Ureter (tissue), 1 donor: ENCODE data around the gene BBX. TPM values are rescaled to one million over a fixed set of nuclear protein-coding genes. Genes with fewer than 3 reads are reported as not detected.
"Not testable (repeated sequence)": the region's sequence is repeated elsewhere in the genome, so short reads cannot be mapped to it uniquely, and the experiment has no call there.

ENCODE experiments used
- DNase-seq: peaks from one replicate; pipeline ENCODE4 v3.0.0-alpha.2; 2020; ENCODE audit warnings: low spot score
- total RNA-seq: library from RNA; stranded (reverse); gene quantifications from one replicate; pipeline ENCODE4 v1.2.4, GENCODE V29; 2023
- donor health status: DM: yes; HTN: yes; CAD: no.

The BBX gene
- total RNA-seq, 1 donor from 2014 or later: 87.0 TPM

DNA sequence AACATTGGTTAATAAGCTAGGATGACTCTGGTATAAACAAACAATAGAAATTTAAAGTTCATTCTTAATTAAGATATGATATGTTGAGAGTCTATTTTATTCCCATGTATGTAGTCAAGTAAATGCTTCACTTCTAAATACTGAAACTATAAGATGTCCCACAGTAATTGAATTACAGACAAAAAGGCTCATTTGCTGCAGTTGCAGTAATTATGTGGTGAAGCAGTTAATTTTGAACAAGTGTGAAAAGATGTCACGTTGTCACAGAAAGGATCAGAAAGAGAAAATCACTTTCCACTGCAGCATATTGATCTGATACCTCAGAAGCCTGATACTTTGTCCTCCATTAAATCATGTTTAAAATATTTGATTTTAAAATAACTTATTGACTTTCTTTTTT is 159.8 kb downstream of the BBX start:
- DNase-seq: no peak

DNA sequence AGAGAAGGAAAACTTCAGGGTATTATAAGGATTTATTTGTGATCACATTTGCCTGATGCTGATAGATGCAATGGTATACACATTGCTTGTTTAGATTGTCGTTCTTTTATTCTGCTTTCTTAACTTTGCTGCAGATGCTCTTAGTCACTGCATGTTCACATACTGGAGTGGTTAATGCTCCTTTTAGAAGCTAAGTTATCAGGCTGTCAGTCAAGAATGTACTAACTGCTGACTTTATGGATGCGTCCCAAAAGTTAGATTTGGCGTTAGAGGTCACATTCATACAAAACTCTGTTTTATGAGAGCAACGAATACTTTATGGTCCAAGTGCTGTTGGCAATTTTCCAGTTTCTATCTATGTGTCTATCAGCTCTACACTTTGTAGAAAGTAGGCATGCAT is 160.7 kb downstream of the BBX start:
- DNase-seq: no peak

DNA sequence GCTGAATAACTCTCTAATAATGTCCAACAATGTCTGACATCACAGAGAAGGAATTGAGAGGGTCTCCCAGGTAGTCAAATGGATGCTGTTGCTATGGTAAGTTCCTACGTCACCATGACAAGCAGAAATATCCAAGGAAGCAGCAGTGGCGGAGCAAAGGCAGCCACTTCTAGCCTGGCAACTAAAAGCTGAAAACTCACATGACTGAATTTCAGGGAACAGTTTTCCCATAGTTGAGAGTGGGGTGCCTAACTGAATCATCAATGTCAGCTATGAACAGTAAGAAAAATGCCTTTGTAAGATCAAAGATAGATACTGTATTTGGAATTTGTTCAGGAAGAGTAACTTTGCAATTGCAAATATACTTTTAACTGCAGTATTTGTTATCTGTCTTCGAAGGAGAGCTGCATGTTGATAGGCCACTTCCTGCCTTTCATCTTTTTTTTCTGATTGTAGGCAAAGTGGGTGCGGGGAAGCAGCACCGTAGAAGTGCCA is 161.7 kb downstream of the BBX start:
- no peak for DNase-seq

DNA sequence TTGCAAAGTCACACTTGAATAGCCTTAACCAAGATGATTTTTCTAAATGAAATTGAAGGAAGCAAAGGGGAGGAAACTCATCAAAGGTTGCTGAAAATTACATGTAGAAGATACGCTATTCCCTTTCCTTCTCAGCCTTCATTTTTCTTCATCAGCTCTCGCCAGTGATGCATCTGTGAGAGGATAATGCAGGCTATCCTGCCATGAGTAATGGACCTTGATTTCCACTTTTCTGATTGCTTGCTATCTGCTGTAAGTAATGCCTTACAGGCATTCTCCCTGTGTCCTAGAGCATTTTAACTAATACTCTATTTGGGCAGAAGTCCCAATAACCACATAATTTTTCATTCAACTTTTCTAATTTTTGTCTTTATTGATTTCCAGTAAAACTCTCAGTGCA is 162.6 kb downstream of the BBX start:
- DNase-seq: no peak

DNA sequence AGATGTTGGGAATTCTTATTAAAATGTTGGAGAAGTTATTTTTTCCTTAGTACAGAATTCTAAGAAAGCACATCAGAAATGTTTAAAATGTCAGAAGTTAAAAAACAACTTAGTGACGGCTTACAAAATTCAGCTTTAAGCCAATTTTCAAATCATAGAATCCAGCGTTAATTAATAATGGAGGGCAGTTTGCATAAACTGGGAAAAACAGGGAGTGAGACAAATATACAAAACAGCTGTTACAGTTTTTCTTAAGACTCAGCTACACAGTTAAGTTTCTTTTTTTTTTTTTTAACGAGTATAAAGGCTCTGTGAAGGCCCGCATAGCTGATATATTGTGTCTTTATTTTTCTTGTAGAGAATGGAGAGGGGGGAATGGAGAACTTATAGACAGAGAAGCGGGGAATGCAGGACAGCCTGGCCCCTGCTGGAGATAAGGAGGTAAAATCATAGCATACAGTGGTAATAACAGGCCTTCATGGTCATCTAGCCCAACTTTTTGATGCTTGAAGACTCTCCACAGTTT is 164.4 kb downstream of the BBX start:
- no peak for DNase-seq

DNA sequence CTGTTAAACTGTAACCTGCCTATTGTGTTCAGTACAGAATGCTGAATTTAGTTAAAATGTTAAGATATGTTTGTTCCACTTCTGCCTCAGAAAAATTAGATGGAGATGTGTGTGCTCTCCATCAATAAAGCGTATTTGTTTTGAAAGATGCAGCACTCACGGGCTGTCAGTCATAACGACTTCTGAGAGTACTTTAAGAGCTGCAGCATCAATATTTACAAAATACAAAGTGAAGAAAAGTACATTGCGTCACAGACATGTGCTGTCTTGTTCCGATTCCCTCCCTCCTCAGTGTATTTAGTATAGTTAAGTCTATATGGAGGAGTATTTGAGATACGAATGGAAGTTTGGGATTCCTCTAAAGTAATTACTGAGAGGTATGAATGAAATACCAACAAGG is 166.6 kb downstream of the BBX start:
- DNase-seq: no peak

DNA sequence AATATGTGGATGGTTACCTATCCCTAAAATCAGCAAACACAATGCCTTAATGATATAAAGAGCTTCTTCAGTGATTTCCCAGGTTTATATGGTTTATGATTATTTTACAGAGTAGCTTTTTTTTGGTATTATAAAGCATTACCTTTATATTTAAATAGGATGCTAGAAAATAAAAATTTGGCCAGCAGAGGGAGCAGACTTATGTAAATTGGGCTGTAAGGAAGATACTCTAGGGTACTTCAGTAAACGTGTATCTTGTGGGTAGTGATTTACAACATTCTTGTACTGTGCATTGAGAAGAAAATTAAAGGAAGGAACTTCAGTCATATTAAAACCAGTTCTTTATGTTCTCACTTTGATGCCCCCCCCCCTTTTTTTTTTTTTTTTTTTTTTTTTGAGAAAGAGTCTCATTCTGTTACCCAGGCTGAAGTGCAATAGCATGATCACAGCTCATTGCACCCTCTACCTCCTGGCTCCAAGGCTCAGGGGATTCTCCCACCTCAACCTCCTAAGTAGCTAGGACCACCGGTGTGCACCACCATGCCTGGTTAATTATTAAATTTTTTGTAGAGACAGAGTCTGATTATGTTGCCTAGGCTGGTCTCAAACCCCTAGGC is 167.9 kb downstream of the BBX start:
- DNase-seq: no peak

DNA sequence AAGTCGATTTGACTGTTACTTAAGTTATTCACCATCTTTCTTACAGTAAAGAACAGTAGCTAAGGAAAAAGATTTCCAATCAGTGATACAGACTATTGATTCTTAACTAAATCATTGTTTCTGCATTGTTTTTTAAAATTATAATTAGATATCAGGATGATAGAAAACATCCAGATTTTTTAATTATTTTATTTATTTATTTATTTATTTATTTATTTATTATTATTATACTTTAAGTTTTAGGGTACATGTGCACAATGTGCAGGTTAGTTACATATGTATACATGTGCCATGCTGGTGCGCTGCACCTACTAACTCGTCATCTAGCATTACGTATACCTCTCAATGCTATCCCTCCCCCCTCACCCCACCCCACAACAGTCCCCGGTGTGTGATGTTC is 169.2 kb downstream of the BBX start:
- DNase-seq: not testable (repeated sequence)

DNA sequence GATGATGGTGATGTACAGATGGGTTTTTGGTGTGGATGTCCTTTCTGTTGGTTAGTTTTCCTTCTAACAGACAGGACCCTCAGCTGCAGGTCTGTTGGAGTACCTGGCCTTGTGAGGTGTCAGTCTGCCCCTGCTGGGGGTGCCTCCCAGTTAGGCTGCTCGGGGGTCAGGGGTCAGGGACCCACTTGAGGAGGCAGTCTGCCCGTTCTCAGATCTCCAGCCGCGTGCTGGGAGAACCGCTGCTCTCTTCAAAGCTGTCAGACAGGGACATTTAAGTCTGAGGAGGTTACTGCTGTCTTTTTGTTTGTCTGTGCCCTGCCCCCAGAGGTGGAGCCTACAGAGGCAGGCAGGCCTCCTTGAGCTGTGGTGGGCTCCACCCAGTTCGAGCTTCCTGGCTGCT is 174.6 kb downstream of the BBX start:
- not testable (repeated sequence) for DNase-seq

DNA sequence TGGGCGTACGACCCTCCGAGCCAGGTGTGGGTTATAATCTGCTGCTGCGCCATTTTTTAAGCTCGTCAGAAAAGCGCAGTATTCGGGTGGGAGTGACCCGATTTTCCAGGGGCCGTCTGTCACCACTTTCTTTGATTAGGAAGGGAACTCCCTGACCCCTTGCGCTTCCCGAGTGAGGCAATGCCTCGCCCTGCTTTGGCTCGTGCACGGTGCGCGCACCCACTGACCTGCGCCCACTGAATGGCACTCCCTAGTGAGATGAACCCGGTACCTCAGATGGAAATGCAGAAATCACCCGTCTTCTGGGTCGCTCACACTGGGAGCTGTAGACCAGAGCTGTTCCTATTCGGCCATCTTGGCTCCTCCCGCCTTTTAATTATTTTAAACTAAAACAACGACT is 175.1 kb downstream of the BBX start:
- peak; percentile 50 for DNase-seq

DNA sequence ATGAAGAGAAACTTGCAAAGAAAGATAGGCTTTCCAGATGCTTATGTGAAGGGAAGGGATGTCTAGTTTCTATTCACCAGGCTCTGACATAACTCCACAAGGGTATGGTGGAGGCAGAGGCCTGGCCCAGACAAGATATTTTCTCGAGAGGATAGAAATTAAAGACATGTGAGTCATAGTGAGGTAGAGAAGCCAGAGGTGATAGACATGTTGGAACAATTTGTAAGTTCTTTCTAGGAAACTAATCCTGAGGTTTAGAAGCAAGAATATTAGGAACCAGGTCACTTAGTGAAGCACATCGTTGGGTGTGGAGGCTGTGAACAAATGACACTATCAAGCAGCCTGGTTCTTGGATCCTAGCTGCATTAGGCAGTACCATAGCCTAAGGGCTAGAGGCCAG is 176.9 kb downstream of the BBX start:
- no peak for DNase-seq

DNA sequence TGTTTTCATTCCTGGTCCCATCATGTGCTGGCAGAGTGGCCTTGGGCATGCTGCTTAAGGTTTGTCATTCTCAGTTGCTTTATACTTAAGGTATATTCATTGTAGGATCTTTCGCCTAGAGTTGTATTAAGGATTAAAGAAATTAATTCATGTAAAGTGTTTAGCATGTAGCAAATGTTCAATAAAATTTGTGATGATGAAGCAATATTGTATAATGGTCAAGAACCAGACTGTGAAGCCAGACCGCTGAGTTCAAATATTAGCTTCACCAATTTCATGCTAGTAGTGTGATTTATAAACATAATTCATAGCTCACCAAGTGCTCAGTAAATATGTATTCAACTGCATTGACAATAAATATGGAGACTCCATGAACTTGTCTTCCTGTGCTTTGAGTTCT is 178.5 kb downstream of the BBX start:
- DNase-seq: no peak

DNA sequence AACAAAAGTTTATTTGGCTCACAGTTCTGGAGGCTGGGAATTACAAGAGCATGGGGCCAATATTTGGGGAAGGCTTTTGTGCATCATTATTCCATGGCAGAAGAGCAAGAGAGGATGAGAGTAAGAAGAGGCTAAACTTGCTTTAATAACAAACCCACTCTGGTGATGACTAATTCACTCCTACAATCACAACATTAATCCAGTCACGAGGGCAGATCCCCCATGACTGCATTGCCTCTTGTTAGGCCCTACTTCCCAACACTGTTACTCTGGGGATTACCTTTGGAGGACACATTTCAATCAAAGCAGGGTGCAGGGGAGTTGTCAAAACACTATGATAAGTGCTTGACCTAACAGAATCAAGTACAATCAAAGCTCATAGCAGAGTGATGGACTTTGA is 181.7 kb downstream of the BBX start:
- no peak for DNase-seq

DNA sequence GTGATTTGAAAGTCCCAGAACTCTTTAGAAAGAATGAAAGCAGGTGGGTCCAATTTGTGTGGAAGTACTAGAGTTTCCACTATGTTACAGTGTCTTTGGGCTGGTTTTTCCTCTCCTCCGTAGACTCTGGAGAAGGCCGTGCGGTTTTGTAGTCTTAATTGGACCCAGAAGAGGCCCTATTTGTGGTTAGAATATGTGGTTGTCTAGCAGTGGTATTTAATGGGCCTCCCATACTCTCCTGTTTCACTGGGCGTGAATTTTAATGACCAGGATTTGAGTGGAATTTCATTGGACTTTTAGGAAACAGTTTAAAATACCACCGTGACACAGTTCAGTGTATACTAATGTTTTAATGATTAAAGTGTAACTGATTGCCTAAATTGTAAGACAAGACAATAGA is 182.3 kb downstream of the BBX start:
- no peak for DNase-seq

DNA sequence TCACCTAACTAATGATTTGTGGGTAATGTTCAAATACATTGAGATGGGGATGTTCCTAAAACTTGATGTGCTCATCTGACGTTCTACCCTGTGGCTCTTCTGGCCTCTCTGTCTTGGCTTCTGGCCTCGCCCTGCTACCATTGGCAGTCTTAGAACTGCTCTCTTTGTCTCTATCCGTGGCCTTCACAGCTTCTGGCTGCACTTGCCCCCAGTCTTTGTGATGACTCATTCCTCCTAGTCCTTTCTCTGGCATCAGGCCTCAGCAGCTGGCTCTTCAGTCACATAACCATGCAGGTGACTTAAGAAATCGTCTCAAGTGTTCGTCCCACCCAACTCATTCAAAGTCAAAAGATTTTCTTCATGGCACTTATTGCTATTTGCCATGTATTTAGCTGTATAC is 188.1 kb downstream of the BBX start:
- no peak for DNase-seq

DNA sequence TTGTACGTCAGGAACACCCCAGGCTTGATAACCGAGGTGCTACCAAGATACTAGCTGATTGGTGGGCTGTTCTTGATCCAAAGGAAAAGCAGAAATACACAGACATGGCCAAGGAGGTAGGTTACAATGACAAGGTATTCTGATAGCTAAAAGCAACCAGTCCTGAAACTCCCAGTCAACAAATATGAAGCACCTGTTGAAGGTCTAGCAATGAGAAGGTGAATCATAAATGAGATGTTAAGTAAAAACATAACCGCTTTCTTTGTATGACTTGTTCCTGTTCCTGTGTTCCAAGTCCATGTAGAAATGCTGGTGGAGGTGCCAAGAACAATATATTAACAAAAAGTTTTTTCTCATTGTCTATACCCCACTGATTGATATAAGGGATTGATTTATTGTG is 194.0 kb downstream of the BBX start:
- no peak for DNase-seq

DNA sequence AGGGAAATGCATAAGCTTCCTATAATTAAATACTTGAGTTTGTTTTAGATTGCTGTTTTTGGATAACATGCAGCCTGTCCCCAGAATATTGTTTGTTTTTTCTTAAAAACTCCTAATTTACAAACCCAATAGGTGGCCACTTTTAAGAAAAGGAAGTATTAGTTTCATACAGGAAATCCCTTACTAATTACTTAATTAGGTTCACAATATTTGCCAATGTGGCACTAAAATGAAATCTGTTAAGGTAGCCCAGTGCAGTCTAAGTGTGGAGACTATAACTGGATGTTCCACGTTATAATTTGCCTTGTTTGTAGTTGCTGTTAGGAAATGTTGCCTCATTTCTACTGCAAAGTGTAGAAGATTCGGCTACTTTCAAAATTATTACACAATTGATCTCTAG is 195.8 kb downstream of the BBX start:
- DNase-seq: no peak

DNA sequence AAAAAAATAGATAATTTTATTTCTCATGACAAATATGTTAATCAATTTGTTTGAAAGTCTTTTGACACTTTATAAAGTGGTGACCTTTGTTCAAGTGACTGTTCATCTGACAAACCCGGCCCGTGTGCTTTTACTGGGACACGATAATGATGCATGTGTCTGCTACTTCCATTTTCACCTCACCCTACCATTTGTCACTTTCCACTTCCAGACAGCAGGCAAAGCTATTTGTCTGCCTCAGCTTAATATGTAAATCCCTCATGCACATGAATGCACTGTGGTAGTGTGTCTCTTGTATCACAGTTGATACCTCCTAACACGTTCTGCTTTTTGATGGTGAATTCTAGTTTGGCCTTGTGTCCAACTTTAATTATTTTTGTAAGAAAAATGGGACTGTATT is 204.3 kb downstream of the BBX start:
- no peak for DNase-seq

DNA sequence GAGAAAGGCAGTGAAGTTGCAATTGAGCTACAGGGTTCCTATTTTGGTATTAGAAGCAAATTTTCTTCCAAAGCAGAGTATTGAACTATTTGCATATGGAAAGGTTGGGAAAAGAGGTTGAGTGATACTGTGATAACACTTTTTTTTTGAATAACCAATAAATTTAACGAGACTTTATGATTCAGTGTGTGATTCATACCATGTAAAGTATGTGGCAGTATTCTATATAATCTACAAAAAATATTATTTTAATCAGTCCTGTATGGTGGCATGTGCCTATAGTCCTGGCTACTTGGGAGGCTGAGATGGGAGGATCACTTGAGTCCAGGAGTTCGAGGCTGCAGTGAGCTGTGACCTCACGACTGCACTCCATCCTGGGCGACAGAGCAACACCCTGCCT is 206.9 kb downstream of the BBX start:
- DNase-seq: no peak

DNA sequence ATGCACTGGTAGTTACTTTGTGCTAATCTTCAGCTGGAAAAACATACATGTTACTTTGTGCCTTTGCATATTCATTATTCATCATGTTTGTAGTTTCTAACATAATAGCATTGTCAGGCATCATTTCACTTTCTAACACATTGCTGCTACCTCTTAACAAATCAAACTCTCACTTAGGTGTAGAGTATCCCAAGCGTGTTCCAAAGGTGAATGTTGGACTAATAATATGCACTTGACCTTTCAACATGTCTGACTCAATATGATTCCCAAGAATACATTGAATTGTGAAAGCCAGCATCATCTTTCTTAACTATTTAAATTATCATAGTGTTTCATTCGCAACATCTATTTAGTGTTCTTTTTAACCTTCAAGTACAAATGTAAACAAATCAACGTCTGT is 211.6 kb downstream of the BBX start:
- DNase-seq: no peak

DNA sequence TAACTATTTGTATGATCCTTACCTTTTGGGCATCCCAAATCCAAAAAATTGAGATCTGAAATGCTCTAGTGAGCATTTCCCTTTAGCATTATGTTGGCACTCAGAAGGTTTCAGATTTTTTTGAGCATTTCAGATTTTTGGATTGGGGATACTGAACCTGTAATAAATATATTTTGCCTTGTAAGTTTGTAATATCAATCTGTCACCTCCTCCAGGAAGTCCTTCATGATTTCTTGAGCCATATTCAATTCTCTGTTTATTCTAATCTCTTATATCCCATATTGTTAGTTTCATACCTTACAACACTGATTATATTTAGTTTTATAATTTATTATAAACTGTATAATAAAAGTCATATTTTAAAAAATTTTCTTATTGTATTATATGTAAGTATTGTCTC is 215.2 kb downstream of the BBX start:
- DNase-seq: no peak

DNA sequence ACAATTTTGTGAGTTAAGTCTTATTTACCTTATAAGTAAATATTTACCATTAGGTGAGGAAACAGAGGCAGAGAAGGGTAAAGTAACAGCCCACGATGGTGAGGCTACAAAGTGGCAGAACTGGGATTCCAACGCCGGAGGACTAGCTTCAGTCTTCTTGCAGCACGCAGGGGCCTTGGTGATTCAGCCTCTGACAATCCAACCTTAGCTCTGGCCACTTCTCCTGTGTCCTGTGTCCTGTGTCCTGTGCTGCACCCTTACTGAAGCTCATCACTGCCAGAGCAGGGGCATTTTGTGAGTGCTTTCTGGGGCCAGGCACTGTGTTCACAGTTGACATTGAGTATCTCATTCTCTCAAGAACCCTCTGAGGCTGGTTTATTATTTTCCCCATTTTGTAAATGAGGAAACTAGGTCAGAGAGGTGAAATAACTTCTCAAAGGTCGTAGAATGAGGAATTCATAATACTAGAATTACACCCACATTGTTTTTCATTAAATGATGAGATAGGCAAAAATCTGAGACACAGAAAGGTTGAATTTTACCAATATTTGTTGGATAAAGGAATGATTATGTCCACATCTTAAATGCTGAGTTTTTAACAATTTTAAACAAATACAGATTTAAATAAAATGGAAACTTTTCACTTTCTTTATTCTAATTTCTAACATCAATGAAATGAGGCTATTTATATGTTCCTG is 215.9 kb downstream of the BBX start:
- DNase-seq: no peak

DNA sequence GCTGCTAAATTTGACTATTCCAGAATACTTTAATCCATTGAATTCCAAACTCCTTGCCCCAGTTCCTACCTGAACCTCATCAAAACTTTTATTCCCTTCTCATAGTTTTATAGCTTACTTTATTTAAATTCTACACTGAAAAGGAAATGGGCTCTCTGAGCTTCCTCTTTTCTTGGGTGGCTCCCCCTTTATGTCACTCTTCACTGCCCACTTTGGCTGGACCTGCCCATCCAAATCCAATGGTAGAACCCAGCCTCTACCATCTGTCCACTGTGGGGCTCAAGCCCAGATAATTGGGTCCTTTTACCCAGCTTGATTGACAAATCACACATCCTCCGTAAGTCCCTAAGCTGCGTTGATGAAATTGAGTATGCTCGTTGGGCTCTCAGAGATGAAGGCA is 216.5 kb downstream of the BBX start:
- no peak for DNase-seq
